SK-N-SH (cell line): ENCODE results near the gene REEP3.

Source experiments
- CTCF ChIP-seq: fragments of 200-600 bp; sonication (generic); IDR thresholded peaks from 2 replicates; pipeline ENCODE4 v1.6.1; 2017; ENCODE audit warnings: antibody characterized with exemption, mild to moderate bottlenecking, moderate library complexity
- EZH2phosphoT487 ChIP-seq: fragments of 200-600 bp; sonication (generic); IDR thresholded peaks from 2 replicates; pipeline ENCODE4 v1.6.1; 2017; ENCODE audit warnings: low read depth, mixed run types, mild to moderate bottlenecking, antibody characterized with exemption, moderate library complexity, borderline replicate concordance
- NFIC ChIP-seq: IDR thresholded peaks from 2 replicates; pipeline ENCODE4 v1.4.0; 2012; ENCODE audit warnings: borderline replicate concordance
- RAD21 ChIP-seq: IDR thresholded peaks from 2 replicates; pipeline ENCODE4 v1.6.1; 2012; ENCODE audit warnings: mild to moderate bottlenecking, low read length
- REST ChIP-seq: IDR thresholded peaks from 2 replicates; pipeline ENCODE4 v1.6.1; 2012; ENCODE audit warnings: mild to moderate bottlenecking, low read depth, low read length, moderate library complexity

GRCh38 chr10:63521416-63522276 lies 445 bp downstream of the REEP3 start:
- TF ChIP-seq NFIC (no peak), EZH2phosphoT487 (no peak), CTCF (no peak), RAD21 (no peak), REST (no peak)
